ENCODE measurements around the gene PHEX. TPM values are rescaled to one million over a fixed set of nuclear protein-coding genes. Genes with fewer than 3 reads are reported as not detected.

PHEX gene
- total RNA-seq, 1 donor from 2014 or later: 0.49 TPM

GRCh38 chrX:22193851-22194659, 161.9 kb downstream of the PHEX start:
- no peak for TF ChIP-seq POLR2A (IDR thresholded peaks at IDR 0.05)
- no peak for TF ChIP-seq POLR2AphosphoS5 (IDR thresholded peaks at IDR 0.05; ENCODE audit: insufficient read depth in 1 of 2, low read depth in 1 of 2)
- no peak for TF ChIP-seq CTCF (IDR thresholded peaks at IDR 0.05)
- intact Hi-C loops (cut with DNase I): loop anchor here (10.0 kb wide), 1 partner anchor 209 kb away; no protein-coding TSS in a partner anchor

GRCh38 chrX:22194660-22194945, 162.5 kb downstream of the PHEX start:
- TF ChIP-seq CTCF (IDR thresholded peaks at IDR 0.05) (no peak), POLR2A (IDR thresholded peaks at IDR 0.05) (no peak), POLR2AphosphoS5 (IDR thresholded peaks at IDR 0.05; ENCODE audit: insufficient read depth in 1 of 2, low read depth in 1 of 2) (no peak)

More at GRCh38 chrX:22193851-22194659, 161.9 kb downstream of the PHEX start:
- no peaks in the 10 kb centered on the region for H3K27me3 ChIP-seq
- H3K36me3 ChIP-seq: no peaks in the 10 kb centered on the region
- no peaks in the 10 kb centered on the region for H3K9me3 ChIP-seq
- no peak overlapping the region for H3K4me3 ChIP-seq
- H3K27ac ChIP-seq: no peak overlapping the region
- no peak for DNase-seq (ENCODE audit: extremely low spot score in 2 of 2)
- H3K4me1 ChIP-seq: no peaks in the 10 kb centered on the region

GRCh38 chrX:22196149-22196548, 164.0 kb downstream of the PHEX start:
- intact Hi-C loops (cut with DNase I): loop anchor here (10.0 kb wide), 1 partner anchor 211 kb away; no protein-coding TSS in a partner anchor
- Histone ChIP-seq H3K27ac (no peak overlapping the region), H3K9me3 (no peaks in the 10 kb centered on the region), H3K36me3 (no peaks in the 10 kb centered on the region), H3K27me3 (no peaks in the 10 kb centered on the region), H3K4me3 (no peak overlapping the region), H3K4me1 (no peaks in the 10 kb centered on the region)
- DNase-seq (ENCODE audit: extremely low spot score in 2 of 2): no peak
- TF ChIP-seq CTCF (IDR thresholded peaks at IDR 0.05) (no peak), POLR2A (IDR thresholded peaks at IDR 0.05) (no peak), POLR2AphosphoS5 (IDR thresholded peaks at IDR 0.05; ENCODE audit: insufficient read depth in 1 of 2, low read depth in 1 of 2) (no peak)

More at GRCh38 chrX:22194660-22194945, 162.5 kb downstream of the PHEX start:
- Histone ChIP-seq H3K4me3 (no peak overlapping the region), H3K27me3 (no peaks in the 10 kb centered on the region), H3K9me3 (no peaks in the 10 kb centered on the region), H3K36me3 (no peaks in the 10 kb centered on the region), H3K27ac (no peak overlapping the region), H3K4me1 (no peaks in the 10 kb centered on the region)
- no peak for DNase-seq (ENCODE audit: extremely low spot score in 2 of 2)
- intact Hi-C loops (cut with DNase I): loop anchor here (10.0 kb wide), 1 partner anchor 210 kb away; no protein-coding TSS in a partner anchor

GRCh38 chrX:22202251-22202650, 170.1 kb downstream of the PHEX start:
- H3K27me3 ChIP-seq: no peaks in the 10 kb centered on the region
- TF ChIP-seq CTCF (IDR thresholded peaks at IDR 0.05) (no peak), POLR2AphosphoS5 (IDR thresholded peaks at IDR 0.05; ENCODE audit: insufficient read depth in 1 of 2, low read depth in 1 of 2) (no peak), POLR2A (IDR thresholded peaks at IDR 0.05) (no peak)
- no peak overlapping the region for H3K27ac ChIP-seq
- H3K36me3 ChIP-seq: no peaks in the 10 kb centered on the region
- no peak for DNase-seq (ENCODE audit: extremely low spot score in 2 of 2)
- no peaks in the 10 kb centered on the region for H3K4me1 ChIP-seq
- intact Hi-C loops (cut with DNase I): no loop called here
- H3K9me3 ChIP-seq: no peaks in the 10 kb centered on the region
- no peak overlapping the region for H3K4me3 ChIP-seq

- H3K27me3 ChIP-seq: no peaks in the 10 kb centered on the region
- DNase-seq (ENCODE audit: extremely low spot score in 2 of 2): no peak
- no peak overlapping the region for H3K27ac ChIP-seq
- TF ChIP-seq POLR2AphosphoS5 (IDR thresholded peaks at IDR 0.05; ENCODE audit: insufficient read depth in 1 of 2, low read depth in 1 of 2) (no peak), POLR2A (IDR thresholded peaks at IDR 0.05) (no peak), CTCF (IDR thresholded peaks at IDR 0.05) (no peak)
- H3K9me3 ChIP-seq: no peaks in the 10 kb centered on the region
- no peaks in the 10 kb centered on the region for H3K4me1 ChIP-seq
- no peak overlapping the region for H3K4me3 ChIP-seq
- H3K36me3 ChIP-seq: no peaks in the 10 kb centered on the region
- intact Hi-C loops (cut with DNase I): no loop called here
Observed at GRCh38 chrX:22203186-22203585, 171.1 kb downstream of the PHEX start.
